MM.1S (cell line): Measurements from ENCODE around the gene FBXO39.
"Not testable (repeated sequence)": the region's sequence is repeated elsewhere in the genome, so short reads cannot be mapped to it uniquely, and the experiment has no call there.

Source experiments
- DNase-seq: peaks from one replicate; pipeline ENCODE4 v3.0.0-alpha.2; 2015
- H2AFZ ChIP-seq: fragments of 300-600 bp; sonication (generic); 2 replicates; pipeline ENCODE4 v1.6.0; 2016; ENCODE audit warnings: antibody characterized with exemption, low read length
- H3F3A ChIP-seq: fragments of 300-600 bp; sonication (generic); 2 replicates; pipeline ENCODE4 v1.6.1; 2016; ENCODE audit warnings: mild to moderate bottlenecking, antibody characterized with exemption, low read length, moderate library complexity, mixed read lengths; ENCODE audit not compliant: insufficient read depth
- H3K27ac ChIP-seq: fragments of 300-600 bp; sonication (generic); 2 replicates; pipeline ENCODE4 v1.5.1; 2016; ENCODE audit warnings: mild to moderate bottlenecking, low read length
- H3K27me3 ChIP-seq: fragments of 300-600 bp; sonication (generic); replicated peaks from 2 replicates; pipeline ENCODE4 v1.6.0; 2016; ENCODE audit warnings: low read length; ENCODE audit not compliant: insufficient read depth
- H3K36me3 ChIP-seq: fragments of 300-600 bp; sonication (generic); replicated peaks from 2 replicates; pipeline ENCODE4 v1.6.1; 2016; ENCODE audit warnings: mild to moderate bottlenecking, low read length, mixed read lengths; ENCODE audit not compliant: insufficient read depth
- H3K4me1 ChIP-seq: fragments of 300-600 bp; sonication (generic); 2 replicates; pipeline ENCODE4 v1.6.1; 2016; ENCODE audit warnings: low read length, mixed read lengths
- H3K4me2 ChIP-seq: fragments of 300-600 bp; sonication (generic); 2 replicates; pipeline ENCODE4 v1.6.0; 2016; ENCODE audit warnings: low read depth, low read length
- H3K4me3 ChIP-seq: fragments of 300-600 bp; sonication (generic); 2 replicates; pipeline ENCODE4 v1.5.1; 2016; ENCODE audit warnings: low read length, mixed read lengths
- H3K79me2 ChIP-seq: fragments of 300-600 bp; sonication (generic); 2 replicates; pipeline ENCODE4 v1.6.1; 2016; ENCODE audit warnings: mixed run types, low read length, mixed read lengths
- H3K9ac ChIP-seq: fragments of 300-600 bp; sonication (generic); 2 replicates; pipeline ENCODE4 v1.6.1; 2016; ENCODE audit warnings: low read length, mixed read lengths
- H3K9me2 ChIP-seq: fragments of 300-600 bp; sonication (generic); replicated peaks from 2 replicates; pipeline ENCODE4 v1.6.1; 2016; ENCODE audit warnings: mild to moderate bottlenecking, low read length, mixed read lengths; ENCODE audit not compliant: insufficient read depth
- H3K9me3 ChIP-seq: fragments of 300-600 bp; sonication (generic); replicated peaks from 2 replicates; pipeline ENCODE4 v1.6.1; 2016; ENCODE audit warnings: mild to moderate bottlenecking, low read length, mixed read lengths; ENCODE audit not compliant: insufficient read depth
- H4K20me1 ChIP-seq: fragments of 300-600 bp; sonication (generic); 2 replicates; pipeline ENCODE4 v1.6.1; 2016; ENCODE audit warnings: mild to moderate bottlenecking, low read length, moderate library complexity, mixed read lengths; ENCODE audit not compliant: insufficient read depth
- EZH2 ChIP-seq: fragments of 300-600 bp; sonication (generic); optimal IDR thresholded peaks from 2 replicates; pipeline ENCODE3; 2017; ENCODE audit warnings: low read depth, mild to moderate bottlenecking, antibody characterized with exemption, low read length, mixed read lengths
- EZH2phosphoT487 ChIP-seq: fragments of 300-600 bp; sonication (generic); IDR thresholded peaks from 2 replicates; pipeline ENCODE4 v1.6.1; 2018; ENCODE audit warnings: antibody characterized with exemption, low read length
- TF ChIP-seq, protein P1 (sequence below): fragments of 300-600 bp; sonication (generic); IDR thresholded peaks from 2 replicates; pipeline ENCODE4 v1.5.1; 2016; ENCODE audit warnings: antibody characterized with exemption, low read length, mixed read lengths

The FBXO39 gene

DNA sequence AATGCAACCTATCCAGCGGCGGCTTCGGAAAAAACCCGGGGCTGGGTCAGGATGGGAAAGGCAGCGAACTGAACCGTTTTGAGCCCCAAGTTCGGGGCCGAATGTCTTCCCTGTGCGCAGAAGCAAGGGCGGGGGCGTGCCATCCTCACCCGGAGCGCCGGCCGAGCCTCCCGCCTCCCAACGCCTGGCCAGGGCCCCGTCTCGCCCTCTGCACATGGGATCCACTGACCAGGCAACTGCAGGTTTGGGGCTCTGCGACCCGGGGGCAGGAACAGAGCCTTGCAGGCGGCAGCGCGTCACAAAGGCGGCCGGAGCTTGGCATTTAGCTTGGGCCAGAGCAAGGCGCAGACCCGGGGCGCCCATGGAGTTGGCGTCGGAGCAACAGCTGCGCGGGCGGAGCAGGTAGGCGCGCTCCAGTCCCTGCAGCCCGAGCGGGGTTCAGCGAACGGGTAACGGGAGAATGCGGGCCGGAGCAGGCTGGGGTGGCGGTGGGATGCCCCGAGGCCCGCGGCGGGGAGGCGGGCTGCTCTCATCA, at the start of gene FBXO39:
TSS of gene FBXO39 (plus strand) at position 345 of the 535 bp plus-strand sequence. CDS start 3,654 bp downstream, outside the sequence.
- Histone ChIP-seq H3K9ac (no peak within 1 kb of the TSS), H3K27me3 (peaks cover 15% of the 10 kb centered on the region), H3K9me3 (no peaks in the 10 kb centered on the region), H3F3A (no peaks in the 10 kb centered on the region), H3K27ac (no peak within 1 kb of the TSS), H3K9me2 (no peaks in the 10 kb centered on the region), H3K36me3 (no peaks in the 10 kb centered on the region), H2AFZ (no peak within 1 kb of the TSS), H3K4me3 (no peak within 1 kb of the TSS), H3K4me2 (no peak within 1 kb of the TSS), H3K79me2 (no peaks in the 10 kb centered on the region), H4K20me1 (no peaks in the 10 kb centered on the region), H3K4me1 (no peaks in the 10 kb centered on the region)
- TF ChIP-seq, protein P1, sequence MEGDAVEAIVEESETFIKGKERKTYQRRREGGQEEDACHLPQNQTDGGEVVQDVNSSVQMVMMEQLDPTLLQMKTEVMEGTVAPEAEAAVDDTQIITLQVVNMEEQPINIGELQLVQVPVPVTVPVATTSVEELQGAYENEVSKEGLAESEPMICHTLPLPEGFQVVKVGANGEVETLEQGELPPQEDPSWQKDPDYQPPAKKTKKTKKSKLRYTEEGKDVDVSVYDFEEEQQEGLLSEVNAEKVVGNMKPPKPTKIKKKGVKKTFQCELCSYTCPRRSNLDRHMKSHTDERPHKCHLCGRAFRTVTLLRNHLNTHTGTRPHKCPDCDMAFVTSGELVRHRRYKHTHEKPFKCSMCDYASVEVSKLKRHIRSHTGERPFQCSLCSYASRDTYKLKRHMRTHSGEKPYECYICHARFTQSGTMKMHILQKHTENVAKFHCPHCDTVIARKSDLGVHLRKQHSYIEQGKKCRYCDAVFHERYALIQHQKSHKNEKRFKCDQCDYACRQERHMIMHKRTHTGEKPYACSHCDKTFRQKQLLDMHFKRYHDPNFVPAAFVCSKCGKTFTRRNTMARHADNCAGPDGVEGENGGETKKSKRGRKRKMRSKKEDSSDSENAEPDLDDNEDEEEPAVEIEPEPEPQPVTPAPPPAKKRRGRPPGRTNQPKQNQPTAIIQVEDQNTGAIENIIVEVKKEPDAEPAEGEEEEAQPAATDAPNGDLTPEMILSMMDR: no peak
- no peak for TF ChIP-seq EZH2
- no peak for TF ChIP-seq EZH2phosphoT487
- no peak for DNase-seq

- H3K36me3 ChIP-seq: no peaks in the 10 kb centered on the region
- DNase-seq: no peak
- no peak for TF ChIP-seq EZH2
- TF ChIP-seq, protein P1: no peak
- no peak for TF ChIP-seq EZH2phosphoT487
Observed at GRCh38 chr17:6729531-6729930, 46.5 kb upstream of the FBXO39 start.

GRCh38 chr17:6746665-6747064, 29.4 kb upstream of the FBXO39 start:
- H3K27me3 ChIP-seq, H3F3A ChIP-seq, H3K36me3 ChIP-seq, H4K20me1 ChIP-seq, H3K9me2 ChIP-seq, H3K9me3 ChIP-seq, H3K4me3 ChIP-seq, H3K4me2 ChIP-seq, H3K4me1 ChIP-seq, H3K9ac ChIP-seq, H2AFZ ChIP-seq, H3K27ac ChIP-seq, H3K79me2 ChIP-seq, DNase-seq: not testable (repeated sequence)

More at GRCh38 chr17:6729531-6729930, 46.5 kb upstream of the FBXO39 start:
- Histone ChIP-seq H2AFZ (no peak overlapping the region), H3K9ac (no peak overlapping the region), H3K4me3 (no peak overlapping the region), H3K9me3 (no peaks in the 10 kb centered on the region), H4K20me1 (no peaks in the 10 kb centered on the region), H3K79me2 (no peaks in the 10 kb centered on the region), H3K9me2 (no peaks in the 10 kb centered on the region), H3K4me1 (no peaks in the 10 kb centered on the region), H3F3A (no peaks in the 10 kb centered on the region), H3K27ac (no peak overlapping the region), H3K27me3 (0 out of 2 replicates have a peak, but pooled peaks cover 3% of the 10 kb centered on the region), H3K4me2 (no peak overlapping the region)

GRCh38 chr17:6748617-6749016, 27.4 kb upstream of the FBXO39 start:
- H3K79me2 ChIP-seq: no peaks in the 10 kb centered on the region
- no peaks in the 10 kb centered on the region for H3K36me3 ChIP-seq
- no peak overlapping the region for H3K9ac ChIP-seq
- 0 out of 2 replicates have a peak, but pooled peaks cover 4% of the 10 kb centered on the region for H3K27me3 ChIP-seq
- no peaks in the 10 kb centered on the region for H3F3A ChIP-seq
- H3K4me2 ChIP-seq: no peak overlapping the region
- H3K9me2 ChIP-seq: no peaks in the 10 kb centered on the region
- no peak overlapping the region for H3K4me3 ChIP-seq
- DNase-seq: no peak
- no peaks in the 10 kb centered on the region for H3K4me1 ChIP-seq
- H3K27ac ChIP-seq: no peak overlapping the region
- H3K9me3 ChIP-seq: no peaks in the 10 kb centered on the region
- TF ChIP-seq EZH2 (no peak), EZH2phosphoT487 (no peak)
- TF ChIP-seq, protein P1: no peak
- H2AFZ ChIP-seq: no peak overlapping the region
- no peaks in the 10 kb centered on the region for H4K20me1 ChIP-seq
